GM18498 (cell line): ENCODE data around the gene DCBLD2.
"Not testable (repeated sequence)": the region's sequence is repeated elsewhere in the genome, so short reads cannot be mapped to it uniquely, and the experiment has no call there.

Source experiments
- ATAC-seq: cut with Tn5 transposase; IDR thresholded peaks from one replicate; pipeline ENCODE4 v1.9.1; 2021; ENCODE audit warnings: mild to moderate bottlenecking, moderate library complexity; ENCODE audit not compliant: unreplicated experiment

DCBLD2 gene

GRCh38 chr3:98892263-98892662 is 9.2 kb downstream of the DCBLD2 start:
- no peak for ATAC-seq

DNA sequence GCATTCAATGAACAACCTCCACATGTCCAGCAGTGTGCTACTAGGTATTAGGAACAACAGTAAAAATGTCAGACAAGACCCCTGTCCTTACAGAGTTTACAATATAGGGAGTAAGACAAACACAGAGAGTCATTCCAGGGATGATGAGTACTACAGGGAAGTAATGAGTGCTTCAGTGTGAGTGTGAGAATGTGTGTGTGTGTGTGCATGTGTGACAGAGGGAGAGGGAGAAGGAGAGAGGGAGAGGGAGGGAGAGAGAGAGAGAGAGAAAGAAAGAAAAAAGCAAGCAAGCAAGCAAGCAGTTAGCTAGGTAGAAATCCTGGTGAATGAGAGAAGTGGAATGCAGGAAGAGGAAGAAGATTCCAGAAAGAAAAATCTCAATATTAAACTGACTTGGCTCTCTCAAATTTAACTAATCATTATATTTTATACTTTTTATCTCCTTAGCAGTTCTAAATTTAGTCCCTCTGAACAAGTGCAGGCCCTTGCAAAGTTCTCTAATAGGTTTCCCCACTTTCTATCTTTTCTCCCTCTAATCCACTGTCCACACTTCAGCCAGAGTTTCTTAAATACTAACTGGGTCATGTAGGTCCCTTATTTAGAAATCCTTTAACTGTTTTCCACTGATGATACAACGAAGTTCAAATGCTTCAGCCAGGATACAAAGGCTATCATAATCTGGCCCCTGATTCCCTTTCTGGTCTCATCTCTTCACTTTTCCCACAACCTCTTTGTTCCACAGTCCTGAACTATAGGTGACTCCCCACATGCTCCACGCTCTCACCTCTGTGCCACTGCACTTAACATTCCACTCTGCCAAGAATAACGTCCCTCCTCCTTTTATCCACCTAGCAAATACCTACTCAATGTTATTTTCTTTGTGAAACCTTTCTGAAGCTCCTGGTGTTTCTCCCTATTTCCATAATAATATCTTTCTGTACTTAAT is 10.3 kb downstream of the DCBLD2 start:
- no peak for ATAC-seq

DNA sequence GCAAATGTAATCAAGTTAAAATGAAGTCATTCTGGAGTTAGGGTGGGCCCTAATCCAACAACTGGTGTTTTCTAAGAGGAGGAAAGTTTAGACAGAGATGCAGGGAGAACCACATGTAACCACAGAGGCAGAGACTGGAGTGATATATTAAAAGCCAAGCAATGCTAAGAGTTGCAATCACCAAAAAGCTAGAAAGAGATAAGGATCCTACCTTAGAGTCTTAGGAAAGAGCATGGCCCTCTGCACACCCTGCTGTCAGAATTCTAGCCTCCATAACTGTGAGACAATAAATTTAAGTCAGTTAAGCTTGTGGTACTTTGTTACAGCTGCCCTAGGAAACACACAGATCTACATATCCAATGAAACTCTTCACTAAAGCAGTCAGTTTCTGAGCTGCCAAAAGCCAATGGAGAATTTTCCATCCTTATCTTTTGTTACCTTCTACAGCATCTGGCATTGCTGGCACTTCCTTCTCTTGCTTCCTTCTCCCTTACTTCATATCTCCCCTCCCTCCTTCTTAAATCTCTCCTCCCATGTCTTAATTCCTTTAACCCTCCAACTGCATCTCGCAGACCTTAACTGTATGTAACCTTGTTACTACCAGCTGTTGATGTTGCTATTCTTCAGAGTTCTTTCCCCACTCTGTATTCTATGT is 11.2 kb downstream of the DCBLD2 start:
- ATAC-seq, result no peak

DNA sequence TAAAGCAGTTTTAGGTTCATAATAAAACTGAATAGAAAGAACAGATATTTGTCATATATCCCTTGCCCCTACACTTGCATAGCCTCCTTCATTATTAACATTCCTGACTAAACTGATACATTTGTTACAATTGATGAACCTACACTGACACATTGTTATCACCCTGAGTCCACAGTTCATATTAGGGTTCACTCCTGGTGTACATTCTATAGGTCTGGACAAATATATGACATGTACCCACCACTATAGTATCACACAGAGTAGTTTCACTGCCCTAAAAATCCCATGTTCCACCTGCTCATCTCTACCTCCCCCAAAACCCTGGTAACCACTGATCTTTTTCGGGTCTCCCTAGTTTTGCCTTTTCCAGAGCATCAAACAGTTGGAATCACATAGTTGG is 13.8 kb downstream of the DCBLD2 start:
- ATAC-seq, result no peak

- ATAC-seq, result no peak
Observed at GRCh38 chr3:98886525-98886924, 15.0 kb downstream of the DCBLD2 start.

DNA sequence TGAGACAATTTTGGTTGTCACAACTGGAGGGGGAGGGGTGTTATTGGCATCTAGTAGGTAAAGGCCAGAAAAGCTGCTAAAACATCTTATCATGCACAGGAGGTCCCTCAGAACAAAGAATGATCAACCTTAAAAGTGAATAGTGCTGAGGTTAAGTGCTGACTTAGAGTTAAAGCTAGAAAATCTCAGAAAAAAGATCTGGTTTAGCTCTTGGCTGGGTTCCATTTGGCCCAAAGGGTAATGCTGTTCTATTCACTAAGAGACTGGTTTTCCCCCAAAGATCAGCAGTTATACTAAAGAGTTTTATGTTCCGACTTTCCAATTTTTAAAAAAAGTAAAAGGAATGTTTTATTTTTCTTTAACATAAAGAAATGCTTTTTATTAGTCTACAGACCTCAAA is 15.6 kb downstream of the DCBLD2 start:
- no peak for ATAC-seq

- no peak for ATAC-seq
Observed at GRCh38 chr3:98884675-98885371, 16.7 kb downstream of the DCBLD2 start.

DNA sequence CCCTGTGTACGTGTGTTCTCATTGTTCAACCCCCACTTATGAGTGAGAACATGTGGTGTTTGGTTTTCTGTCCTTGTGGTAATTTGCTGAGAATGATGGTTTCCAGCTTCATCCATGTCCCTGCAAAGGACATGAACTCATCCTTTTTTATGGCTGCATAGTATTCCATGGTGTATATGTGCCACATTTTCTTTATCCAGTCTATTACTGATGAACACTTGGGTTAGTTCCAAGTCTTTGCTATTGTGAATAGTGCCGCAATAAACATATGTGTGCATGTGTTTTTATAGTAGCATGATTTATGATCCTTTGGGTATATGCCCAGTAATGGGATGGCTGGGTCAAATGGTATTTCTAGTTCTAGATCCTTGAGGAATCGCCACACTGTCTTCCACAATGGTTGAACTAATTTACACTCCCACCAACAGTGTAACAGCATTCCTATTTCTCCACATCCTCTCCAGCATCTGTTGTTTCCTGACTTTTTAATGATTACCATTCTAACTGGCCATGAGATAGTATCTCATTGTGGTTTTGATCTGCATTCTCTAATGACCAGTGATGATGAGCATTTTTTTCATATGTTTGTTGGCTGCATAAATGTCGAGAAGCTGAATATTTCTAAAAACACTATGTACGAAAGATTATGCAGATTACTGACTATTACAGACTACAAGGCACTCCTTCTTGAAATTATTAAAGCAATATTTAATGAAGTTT is 18.7 kb downstream of the DCBLD2 start:
- not testable (repeated sequence) for ATAC-seq

- no peak for ATAC-seq
Observed at GRCh38 chr3:98877132-98877531, 24.4 kb downstream of the DCBLD2 start.

DNA sequence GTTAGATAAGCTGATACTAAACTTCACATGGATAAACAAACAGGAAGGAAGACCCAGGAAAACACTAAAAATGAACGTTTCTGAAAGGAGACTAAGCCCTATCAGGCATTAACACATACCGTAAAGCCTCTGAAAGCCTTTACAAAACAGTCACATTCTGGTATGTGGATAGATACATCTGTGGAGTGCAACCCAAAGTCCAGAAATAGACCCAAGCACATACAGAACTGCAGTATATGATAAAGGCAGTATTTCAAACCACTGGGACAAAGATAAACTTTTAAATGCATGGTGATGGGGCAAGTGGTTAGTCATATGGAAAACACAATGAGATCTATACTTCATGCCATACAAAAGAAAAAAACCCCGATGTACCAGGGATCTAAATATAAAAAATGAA is 26.0 kb downstream of the DCBLD2 start:
- no peak for ATAC-seq

- no peak for ATAC-seq
Observed at GRCh38 chr3:98874602-98875249, 26.8 kb downstream of the DCBLD2 start.

- ATAC-seq, result no peak
Observed at GRCh38 chr3:98869391-98869790, 32.1 kb downstream of the DCBLD2 start.

- ATAC-seq, result not testable (repeated sequence)
Observed at GRCh38 chr3:98857971-98858370, 43.5 kb downstream of the DCBLD2 start.

DNA sequence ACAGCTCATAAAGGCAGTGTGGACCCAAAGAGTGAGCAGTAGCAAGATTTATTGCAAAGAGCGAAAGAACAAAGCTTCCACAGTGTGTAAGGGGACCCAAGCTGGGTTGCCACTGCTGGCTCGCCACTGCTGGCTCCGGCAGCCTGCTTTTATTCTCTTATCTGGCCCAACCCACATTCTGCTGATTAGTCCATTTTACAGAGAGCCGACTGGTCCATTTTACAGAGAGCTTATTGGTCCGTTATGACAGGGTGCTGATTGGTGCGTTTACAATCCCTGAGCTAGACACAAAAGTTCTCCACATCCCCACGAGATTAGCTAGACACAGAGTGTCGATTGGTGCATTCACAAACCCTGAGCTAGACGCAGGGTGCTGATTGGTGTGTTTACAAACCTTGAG is 44.2 kb downstream of the DCBLD2 start:
- not testable (repeated sequence) for ATAC-seq

DNA sequence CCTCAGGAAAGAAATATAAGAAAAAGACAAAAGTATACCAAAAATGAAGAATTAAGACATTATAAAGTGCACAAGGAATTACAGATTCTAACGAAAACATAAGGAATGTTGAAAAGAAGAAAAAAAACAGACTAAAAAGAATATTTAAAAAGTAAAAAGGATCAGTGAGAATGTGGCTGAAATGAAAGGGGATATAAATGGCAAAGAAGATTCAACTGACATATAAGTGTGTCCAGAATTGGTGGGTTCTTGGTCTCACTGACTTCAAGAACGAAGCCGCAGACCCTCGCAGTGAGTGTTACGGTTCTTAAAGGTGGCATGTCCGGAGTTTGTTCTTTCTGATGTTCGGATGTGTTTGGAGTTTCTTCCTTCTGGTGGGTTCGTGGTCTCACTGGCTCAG is 44.8 kb downstream of the DCBLD2 start:
- ATAC-seq, result no peak

- no peak for ATAC-seq
Observed at GRCh38 chr3:98855806-98856400, 45.6 kb downstream of the DCBLD2 start.

DNA sequence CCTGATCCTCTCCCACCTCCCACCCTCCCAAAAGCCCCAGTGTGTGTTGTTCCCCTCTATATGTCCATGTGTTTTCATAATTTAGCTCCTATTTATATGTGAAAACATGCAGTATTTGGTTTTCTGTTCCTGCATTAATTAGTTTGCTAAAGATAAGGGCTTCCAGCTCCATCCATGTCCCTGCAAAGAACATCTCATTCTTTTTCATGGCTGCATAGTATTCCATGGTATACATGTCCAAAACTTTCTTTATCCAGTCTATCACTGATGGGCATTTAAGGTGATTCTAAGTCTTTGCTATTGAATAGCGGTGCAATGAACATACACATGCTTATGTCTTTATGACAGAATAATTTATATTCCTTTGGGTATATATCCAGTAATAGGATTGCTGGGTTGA is 53.4 kb downstream of the DCBLD2 start:
- ATAC-seq, result no peak

GRCh38 chr3:98846101-98846500 is 55.4 kb downstream of the DCBLD2 start:
- no peak for ATAC-seq

DNA sequence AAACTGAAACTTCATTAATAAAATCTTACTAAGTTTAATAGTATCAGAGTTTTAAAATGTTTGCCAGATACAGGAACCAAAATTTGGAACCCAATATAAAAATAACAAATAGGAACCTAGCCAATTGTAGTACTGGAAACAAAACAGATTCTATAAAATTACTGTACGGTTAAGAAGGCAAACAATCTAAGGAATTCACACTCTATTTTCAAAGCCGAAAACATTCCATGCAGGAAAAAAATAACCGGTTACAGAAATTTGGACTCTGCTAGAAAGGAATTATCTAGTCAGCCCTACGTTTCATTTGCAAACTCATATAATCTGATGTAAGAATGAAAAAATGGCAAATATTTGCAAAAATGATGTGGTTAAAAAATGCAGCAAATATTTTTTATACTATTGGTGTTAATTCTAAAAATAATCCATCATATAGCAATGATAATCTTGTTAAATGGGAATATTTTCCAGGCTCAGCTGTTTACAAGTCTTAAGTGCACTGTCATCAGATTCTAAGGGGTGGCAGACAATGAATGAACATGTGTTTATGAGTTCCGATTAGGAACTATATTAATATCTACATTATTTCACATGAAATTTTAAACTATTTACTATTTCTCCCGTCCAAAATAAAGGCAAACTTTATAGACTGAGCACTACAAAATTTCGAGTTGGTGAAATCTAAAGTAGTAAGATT is 58.1 kb downstream of the DCBLD2 start:
- ATAC-seq, result no peak
